DOHH2 (cell line): ENCODE measurements around the gene RNF123.

Experiments
- H3F3A ChIP-seq: fragments of 200-600 bp; sonication (generic), shearing (Covaris generic); 2 replicates; pipeline ENCODE4 v1.6.0; 2016; ENCODE audit warnings: antibody characterized with exemption, mild to moderate bottlenecking; ENCODE audit not compliant: control insufficient read depth, insufficient read depth
- H3K27ac ChIP-seq: fragments of 200-600 bp; sonication (generic); 2 replicates; pipeline ENCODE4 v1.5.1; 2014; ENCODE audit warnings: low read depth, mild to moderate bottlenecking, low read length, moderate library complexity
- H3K27me3 ChIP-seq: fragments of 200-600 bp; sonication (generic); 2 replicates; pipeline ENCODE4 v1.6.1; 2014; ENCODE audit warnings: mild to moderate bottlenecking, low read length, mixed read lengths; ENCODE audit not compliant: control insufficient read depth
- H3K36me3 ChIP-seq: fragments of 200-600 bp; sonication (generic); 2 replicates; pipeline ENCODE4 v1.6.1; 2014; ENCODE audit warnings: mild to moderate bottlenecking, low read length, moderate library complexity, mixed read lengths; ENCODE audit not compliant: control insufficient read depth
- H3K4me1 ChIP-seq: fragments of 200-600 bp; sonication (generic); 2 replicates; pipeline ENCODE4 v1.6.1; 2014; ENCODE audit warnings: mild to moderate bottlenecking, low read length, mixed read lengths; ENCODE audit not compliant: control insufficient read depth
- H3K4me2 ChIP-seq: fragments of 200-600 bp; sonication (generic); 2 replicates; pipeline ENCODE4 v1.6.0; 2014; ENCODE audit warnings: mild to moderate bottlenecking, low read length, moderate library complexity
- H3K4me3 ChIP-seq: fragments of 200-600 bp; sonication (generic); 2 replicates; pipeline ENCODE4 v1.5.1; 2014; ENCODE audit warnings: mild to moderate bottlenecking, low read length, mixed read lengths
- H3K79me2 ChIP-seq: fragments of 200-600 bp; sonication (generic); 2 replicates; pipeline ENCODE4 v1.6.1; 2014; ENCODE audit warnings: mild to moderate bottlenecking, low read length, mixed read lengths; ENCODE audit not compliant: control insufficient read depth
- H3K9me2 ChIP-seq: fragments of 200-600 bp; sonication (generic); replicated peaks from 2 replicates; pipeline ENCODE4 v1.6.1; 2014; ENCODE audit warnings: mild to moderate bottlenecking, low read length, mixed read lengths; ENCODE audit not compliant: control insufficient read depth
- H3K9me3 ChIP-seq: fragments of 200-600 bp; sonication (generic); 2 replicates; pipeline ENCODE4 v1.6.1; 2014; ENCODE audit warnings: antibody characterized with exemption, low read length, mixed read lengths; ENCODE audit not compliant: control insufficient read depth, insufficient read depth
- H4K20me1 ChIP-seq: fragments of 200-600 bp; sonication (generic); 2 replicates; pipeline ENCODE4 v1.6.0; 2014; ENCODE audit warnings: low read depth, mild to moderate bottlenecking, antibody characterized with exemption, low read length, moderate library complexity; ENCODE audit not compliant: control insufficient read depth, insufficient read depth
- CTCF ChIP-seq: fragments of 200-600 bp; sonication (generic); IDR thresholded peaks from one replicate; pipeline ENCODE4 v1.5.1; 2014; ENCODE audit warnings: antibody characterized with exemption, mild to moderate bottlenecking, low read depth, low read length; ENCODE audit not compliant: poor library complexity, severe bottlenecking
- EZH2phosphoT487 ChIP-seq: fragments of 200-600 bp; sonication (generic); IDR thresholded peaks from 2 replicates; pipeline ENCODE4 v1.6.1; 2017; ENCODE audit warnings: borderline replicate concordance, mild to moderate bottlenecking, antibody characterized with exemption, low read length, moderate library complexity, mixed read lengths

Gene RNF123

DNA sequence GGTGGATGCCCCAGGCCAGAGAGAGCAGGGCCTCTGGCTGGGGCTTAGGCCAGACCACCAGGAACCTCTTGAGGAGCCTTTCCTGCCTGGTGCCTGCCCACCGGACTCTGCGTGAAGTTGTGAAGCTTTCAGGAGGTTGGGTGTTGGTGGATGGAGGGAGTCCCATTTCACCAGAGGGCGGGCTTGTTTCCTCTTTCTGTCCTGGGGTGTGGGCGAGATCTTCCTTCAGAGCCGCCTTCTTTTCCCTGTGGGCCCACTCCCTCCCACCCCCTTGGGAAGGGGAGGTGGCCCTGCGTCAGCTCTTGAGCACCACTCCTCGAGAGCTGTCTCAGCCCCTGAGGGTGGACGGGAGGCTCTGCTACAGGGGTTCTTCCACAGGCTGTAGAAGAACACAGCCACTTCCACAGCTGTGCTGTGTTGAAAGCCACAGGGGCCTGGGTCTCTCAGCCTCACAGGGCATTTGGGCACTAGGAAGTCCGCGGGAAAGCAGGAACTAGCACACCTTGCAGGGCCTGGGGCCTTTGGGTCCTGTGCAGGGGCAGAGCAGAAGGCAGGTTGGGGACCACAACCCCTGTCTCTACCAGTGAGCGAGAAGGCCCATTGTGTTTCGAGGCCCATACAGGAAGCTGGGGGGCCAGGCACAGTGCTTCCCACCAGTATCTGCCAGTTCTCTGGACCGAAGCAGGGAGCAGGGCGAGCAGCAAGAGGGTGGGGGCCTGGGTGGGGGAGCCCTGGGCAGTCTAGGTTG is 28.0 kb downstream of the RNF123 start:
- no peaks in the 10 kb centered on the region for H3K9me3 ChIP-seq
- no peak overlapping the region for H3K27ac ChIP-seq
- H3F3A ChIP-seq: no peaks in the 10 kb centered on the region
- TF ChIP-seq CTCF (no peak), EZH2phosphoT487 (no peak)
- H3K4me3 ChIP-seq: no peak overlapping the region
- H3K79me2 ChIP-seq: peaks cover 4% of the 10 kb centered on the region
- H3K4me2 ChIP-seq: no peak overlapping the region
- no peaks in the 10 kb centered on the region for H4K20me1 ChIP-seq
- H3K36me3 ChIP-seq: peaks cover 32% of the 10 kb centered on the region
- H3K27me3 ChIP-seq: no peaks in the 10 kb centered on the region
- H3K4me1 ChIP-seq: peaks cover 15% of the 10 kb centered on the region
- H3K9me2 ChIP-seq: no peaks in the 10 kb centered on the region

GRCh38 chr3:49717959-49718857 is 28.9 kb downstream of the RNF123 start:
- TF ChIP-seq EZH2phosphoT487 (no peak), CTCF (no peak)
- Histone ChIP-seq H3K4me1 (peaks cover 23% of the 10 kb centered on the region), H3F3A (no peaks in the 10 kb centered on the region), H3K4me2 (peak overlapping the region; percentile 85), H3K9me3 (no peaks in the 10 kb centered on the region), H3K36me3 (peaks cover 38% of the 10 kb centered on the region), H3K27me3 (no peaks in the 10 kb centered on the region), H4K20me1 (no peaks in the 10 kb centered on the region), H3K27ac (no peak overlapping the region), H3K4me3 (peak overlapping the region; percentile 76; the same call in 1 of the 2 replicates), H3K9me2 (no peaks in the 10 kb centered on the region), H3K79me2 (peaks cover 13% of the 10 kb centered on the region)

GRCh38 chr3:49718858-49719213 is 29.5 kb downstream of the RNF123 start:
- H3K4me2 ChIP-seq: peak overlapping the region; percentile 85
- peak overlapping the region; percentile 76 for H3K4me3 ChIP-seq
- H3K9me3 ChIP-seq: no peaks in the 10 kb centered on the region
- peaks cover 23% of the 10 kb centered on the region for H3K4me1 ChIP-seq
- H3F3A ChIP-seq: no peaks in the 10 kb centered on the region
- H3K9me2 ChIP-seq: no peaks in the 10 kb centered on the region
- no peaks in the 10 kb centered on the region for H3K27me3 ChIP-seq
- TF ChIP-seq CTCF: no peak
- no peak for TF ChIP-seq EZH2phosphoT487
- H4K20me1 ChIP-seq: no peaks in the 10 kb centered on the region
- H3K27ac ChIP-seq: 0 out of 2 replicates have a peak overlapping the region, but pooled peaks have one; percentile 27
- peaks cover 44% of the 10 kb centered on the region for H3K36me3 ChIP-seq
- peaks cover 18% of the 10 kb centered on the region for H3K79me2 ChIP-seq
